Fibroblast of gingiva (primary cell): Measurements from ENCODE around the gene UBXN6.

Experiments
- DNase-seq: peaks from one replicate; pipeline ENCODE4 v3.0.0-alpha.2; 2011; ENCODE audit warnings: low read depth

Gene UBXN6

DNA sequence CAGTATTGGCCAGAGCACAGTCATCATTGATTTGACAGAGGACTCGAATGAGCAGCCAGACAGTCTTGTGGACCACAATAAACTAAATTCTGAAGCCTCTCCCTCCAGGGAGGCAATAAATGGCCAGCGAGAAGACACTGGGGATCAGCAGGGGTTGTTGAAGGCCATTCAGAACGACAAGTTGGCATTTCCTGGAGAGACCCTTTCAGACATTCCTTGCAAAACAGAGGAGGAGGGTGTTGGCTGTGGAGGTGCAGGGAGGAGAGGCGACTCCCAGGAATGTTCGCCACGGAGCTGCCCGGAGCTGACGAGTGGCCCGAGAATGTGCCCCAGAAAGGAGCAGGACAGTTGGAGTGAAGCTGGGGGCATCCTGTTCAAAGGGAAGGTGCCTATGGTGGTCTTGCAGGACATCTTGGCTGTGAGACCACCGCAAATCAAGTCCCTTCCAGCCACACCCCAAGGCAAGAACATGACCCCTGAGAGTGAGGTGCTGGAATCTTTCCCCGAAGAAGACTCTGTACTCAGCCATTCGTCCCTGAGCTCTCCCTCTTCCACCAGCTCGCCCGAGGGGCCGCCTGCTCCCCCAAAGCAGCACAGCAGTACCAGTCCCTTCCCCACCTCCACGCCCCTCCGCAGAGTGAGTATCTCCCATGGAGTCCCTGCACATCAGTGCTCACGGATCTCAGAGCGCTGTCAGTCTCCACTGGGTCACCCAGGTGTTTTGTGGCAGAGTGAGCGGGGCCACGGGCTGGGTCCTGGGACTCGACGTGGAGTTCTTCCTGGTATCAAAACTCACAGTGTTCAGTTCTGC, 48.3 kb downstream of the UBXN6 start:
- no peak for DNase-seq

DNA sequence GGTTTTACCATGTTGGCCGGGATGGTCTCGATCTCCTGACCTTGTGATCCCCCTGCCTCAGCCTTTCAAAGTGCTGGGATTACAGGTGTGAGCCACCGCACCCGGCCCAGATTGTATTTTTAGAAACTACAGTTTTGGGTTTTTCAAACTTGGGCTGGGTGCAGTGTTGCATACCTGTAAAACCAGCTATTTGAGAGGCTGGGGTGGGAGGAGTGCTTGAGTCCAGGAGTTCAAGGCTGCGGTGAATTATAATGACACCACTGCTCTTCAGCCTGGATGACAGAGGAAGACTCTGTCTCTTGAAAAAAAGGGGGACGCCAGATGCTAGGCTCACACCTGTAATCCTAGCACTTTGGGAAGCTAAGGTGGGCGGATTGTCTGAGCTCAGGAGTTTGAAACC, 51.0 kb downstream of the UBXN6 start:
- DNase-seq = no peak

DNA sequence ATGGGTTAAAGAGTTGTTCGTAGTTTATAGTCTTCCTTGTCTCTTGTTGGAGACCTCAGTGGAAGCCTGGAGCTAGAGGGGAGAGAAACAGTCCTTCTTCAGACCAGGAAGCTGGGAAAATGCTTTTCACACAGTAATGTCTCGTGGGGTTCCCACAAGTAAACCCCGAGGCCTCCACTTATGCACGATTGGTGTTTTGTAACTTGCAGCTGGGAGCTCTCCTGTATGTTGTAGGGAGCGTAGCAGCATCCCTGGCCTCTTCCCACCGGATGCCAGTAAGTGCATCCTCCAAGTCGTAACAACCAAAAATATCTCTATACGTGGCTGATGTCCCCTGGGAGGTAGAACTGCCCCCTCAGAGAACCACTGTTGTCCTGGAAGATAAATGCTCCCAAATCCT, 51.6 kb downstream of the UBXN6 start:
- no peak for DNase-seq

DNA sequence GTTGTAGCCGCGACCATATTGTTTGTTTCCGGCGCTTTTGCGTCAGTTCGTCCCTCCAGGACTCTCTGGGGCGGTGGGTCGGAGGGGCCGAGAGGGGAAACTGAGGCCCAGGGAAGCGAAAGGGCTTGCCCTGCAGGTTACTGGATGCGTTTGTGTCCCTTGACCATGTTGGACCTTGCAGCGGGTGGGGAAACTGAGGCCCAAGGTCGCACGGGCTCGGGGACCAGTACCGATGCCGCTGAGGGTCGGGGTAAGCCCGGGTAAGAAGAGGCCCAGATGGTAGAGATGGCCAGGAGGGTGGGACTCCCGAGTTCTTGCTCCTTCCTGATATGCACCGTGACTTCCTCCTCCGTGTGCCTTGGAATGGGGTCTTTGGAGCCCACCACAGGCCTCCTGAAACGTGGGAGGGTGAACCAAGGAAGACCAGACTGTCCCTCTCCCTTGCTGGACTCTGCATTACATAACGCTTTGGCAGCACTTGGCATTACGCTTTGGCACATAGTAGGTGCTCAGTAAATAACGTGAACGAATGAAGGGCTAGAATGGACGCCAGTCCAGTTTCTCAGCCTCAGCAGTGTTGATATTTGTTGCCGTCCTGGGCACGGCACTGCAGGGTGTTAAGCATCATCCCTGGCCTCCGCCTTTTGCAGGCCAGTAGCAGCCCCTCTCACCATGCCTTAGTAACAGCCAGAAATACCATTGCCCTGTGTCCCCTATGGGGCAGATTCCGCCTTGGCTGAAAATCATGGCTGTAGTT, 54.4 kb downstream of the UBXN6 start:
- DNase-seq = no peak

DNA sequence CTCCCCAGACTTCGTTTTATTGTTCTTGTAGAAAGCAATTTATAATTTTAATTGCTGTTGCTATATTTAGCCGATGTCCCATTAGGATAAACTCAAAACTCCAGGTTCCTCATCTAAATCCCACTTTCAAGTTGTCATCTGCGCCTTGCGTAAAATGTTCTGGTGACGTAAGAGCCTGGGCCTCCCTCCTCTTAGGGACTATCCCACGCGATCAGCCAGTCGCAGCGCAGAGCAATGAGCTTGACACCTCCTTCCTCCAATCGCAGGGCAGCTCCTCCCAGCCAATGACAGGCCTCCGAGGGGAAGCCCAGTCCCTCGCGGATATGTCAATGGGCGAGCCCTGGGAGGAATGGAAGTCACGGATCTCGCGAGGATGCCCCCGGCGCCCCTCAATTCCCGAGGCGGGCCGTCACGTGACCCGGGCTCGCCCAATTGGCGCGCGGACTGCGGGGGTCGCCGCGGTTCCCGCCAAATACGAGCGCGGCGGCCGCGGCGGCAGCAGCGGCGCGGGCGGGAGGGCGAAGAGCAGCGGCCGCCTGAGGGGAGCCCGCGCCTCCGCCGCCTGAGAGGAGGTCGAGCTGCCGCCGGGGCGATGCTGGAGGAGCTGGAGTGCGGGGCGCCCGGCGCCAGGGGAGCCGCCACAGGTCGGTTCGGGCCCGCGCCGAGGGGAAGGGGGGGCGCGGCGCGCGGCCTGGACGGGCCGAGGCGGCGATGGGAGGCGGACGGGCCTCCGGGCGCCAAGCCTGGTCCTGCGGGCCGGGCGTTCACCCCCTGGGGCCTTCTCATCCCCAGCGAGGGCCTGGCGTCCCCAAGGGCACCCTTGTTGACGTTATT, 55.2 kb downstream of the UBXN6 start, which contains the start of gene CHAF1A:
TSS of gene CHAF1A (plus strand) at position 470 of the 834 bp plus-strand sequence. CDS start at position 593, 123 bp downstream.
- DNase-seq = peak; percentile 100

DNA sequence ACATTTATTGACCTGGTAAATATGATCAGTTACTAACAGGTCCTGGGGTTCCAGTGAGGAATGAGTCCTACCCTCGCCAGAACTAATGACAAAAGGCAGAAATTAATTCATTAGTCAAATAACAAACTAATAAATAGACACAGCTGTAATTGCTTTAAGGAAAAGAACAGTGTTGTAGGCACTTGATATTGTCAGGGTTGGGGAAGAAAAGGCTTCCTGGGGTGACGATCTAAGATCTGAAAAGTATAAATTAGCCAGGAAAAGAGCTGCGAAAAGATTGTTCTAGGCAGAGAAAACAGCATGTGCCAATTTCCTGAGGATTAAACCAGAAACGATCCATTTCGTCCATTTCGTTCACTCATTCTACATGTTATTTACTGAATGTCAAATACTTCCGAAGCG, 55.8 kb downstream of the UBXN6 start:
- DNase-seq = no peak

DNA sequence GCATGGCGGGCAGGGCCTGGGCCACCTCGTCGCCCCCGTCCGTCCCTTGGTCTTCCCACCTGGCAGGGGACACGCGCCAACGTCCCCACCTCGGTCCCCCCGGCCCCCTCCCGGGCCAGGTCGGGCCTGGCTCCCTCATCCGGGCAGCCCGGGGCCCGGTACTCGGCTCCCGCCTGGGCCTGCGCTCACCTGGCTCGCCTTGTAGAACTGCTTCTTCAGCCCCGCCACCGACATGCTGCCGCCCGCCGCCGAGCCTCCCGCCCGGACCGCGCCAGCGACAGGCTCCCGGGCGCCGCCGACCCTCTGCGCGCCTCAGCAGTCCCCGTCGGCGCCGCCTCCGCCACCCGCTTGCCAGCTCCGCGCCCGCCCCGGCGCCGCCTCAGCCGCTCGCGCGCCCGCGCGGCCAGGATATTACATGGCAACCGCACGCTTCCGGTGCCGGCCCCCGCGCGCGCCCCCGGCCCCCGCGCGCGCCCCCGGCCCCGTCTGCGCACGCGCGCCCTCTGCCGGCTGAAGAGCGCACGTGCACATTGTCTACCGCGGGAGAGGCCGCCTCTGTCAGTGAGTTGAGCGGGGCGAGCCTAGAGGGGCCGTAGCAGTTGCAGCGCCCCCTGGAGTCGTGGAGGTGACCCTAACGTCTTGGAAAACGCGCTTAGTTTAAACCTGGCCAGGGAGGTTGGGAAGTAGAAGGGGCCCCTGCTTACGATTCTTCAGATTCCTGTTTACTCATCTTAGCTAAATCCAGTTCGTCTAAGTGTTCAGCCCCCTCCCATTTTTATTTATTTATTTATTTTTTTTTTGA, 57.3 kb downstream of the UBXN6 start, which contains the start of gene SH3GL1:
TSS of gene SH3GL1 (minus strand) at position 413 of the 802 bp plus-strand sequence. CDS start at position 234, 179 bp downstream.
- peak; percentile 85 for DNase-seq

DNA sequence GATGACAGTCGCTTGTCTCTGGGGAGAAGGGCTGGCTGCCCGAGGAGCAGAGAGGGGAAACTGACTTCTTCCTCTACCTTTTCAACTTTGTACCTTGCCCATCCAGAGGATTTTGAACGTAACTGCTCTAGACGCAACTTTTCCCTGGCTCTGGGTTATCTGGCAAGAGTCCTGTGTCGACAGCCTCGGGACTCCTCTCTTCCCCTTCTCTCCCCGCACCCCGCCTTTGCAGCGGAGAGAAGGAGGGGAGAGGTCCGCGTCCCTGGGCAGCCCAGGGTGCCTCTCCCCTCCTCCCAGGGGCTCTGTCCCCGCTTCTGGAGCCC, 57.8 kb downstream of the UBXN6 start:
- DNase-seq = no peak

DNA sequence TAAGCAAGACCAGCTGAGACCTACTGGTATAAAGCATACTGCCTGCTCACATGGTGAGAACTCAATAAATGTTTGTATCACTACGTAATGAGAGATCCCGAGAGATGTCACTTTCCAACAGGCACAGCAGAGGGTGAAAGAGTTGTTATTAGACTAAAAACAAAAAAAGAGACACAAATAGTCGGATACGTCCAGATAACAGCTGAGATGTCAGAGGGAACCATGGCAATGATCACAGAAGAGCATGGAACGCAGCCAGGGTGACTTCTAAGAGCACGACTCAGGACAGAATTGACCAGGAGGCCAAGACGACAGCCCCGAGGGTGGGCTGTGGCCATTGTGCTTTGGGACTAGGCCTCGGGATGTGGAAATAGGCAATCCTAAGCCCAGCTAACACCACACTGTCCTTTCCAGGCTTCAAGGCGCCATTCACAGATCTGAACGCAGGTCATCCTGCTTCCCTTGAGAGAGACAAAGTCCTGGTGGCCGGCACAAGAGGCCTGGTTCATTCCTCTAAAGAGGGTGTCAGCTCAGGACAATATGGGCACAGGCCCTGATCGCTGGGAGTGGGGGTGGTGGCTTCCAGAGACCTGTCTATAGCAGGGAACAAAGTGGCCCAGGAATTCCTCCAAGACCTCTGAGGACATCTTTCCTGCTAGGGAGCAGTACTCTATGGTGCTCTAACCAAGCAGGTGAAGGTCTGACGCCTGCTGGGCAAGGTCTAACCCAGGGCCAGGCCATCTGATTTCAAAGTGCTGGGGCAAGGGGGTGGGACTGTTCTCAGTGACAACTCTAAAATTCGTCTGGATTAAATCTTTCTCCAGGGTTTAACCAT, 60.4 kb downstream of the UBXN6 start:
- DNase-seq = no peak
